Epithelial cell of esophagus (primary cell): Measurements from ENCODE around the gene PTCD3.

Source experiments
- DNase-seq: peaks from one replicate; pipeline ENCODE4 v3.0.0; 2010; ENCODE audit warnings: low read depth
- H3K4me3 ChIP-seq: 2 replicates; pipeline ENCODE4 v1.5.1; 2011; ENCODE audit warnings: mild to moderate bottlenecking, low read length, control low read depth
- CTCF ChIP-seq: IDR thresholded peaks from 2 replicates; pipeline ENCODE4 v1.5.1; 2011; ENCODE audit warnings: low read depth, mild to moderate bottlenecking, low read length, control low read depth, inconsistent platforms; ENCODE audit not compliant: insufficient read depth; ENCODE audit errors: missing control alignments

The PTCD3 gene

GRCh38 chr2:86160156-86160952, 54.3 kb downstream of the PTCD3 start:
- DNase-seq: no peak
- TF ChIP-seq CTCF: no peak
- no peak overlapping the region for H3K4me3 ChIP-seq

- no peak for DNase-seq
- no peak overlapping the region for H3K4me3 ChIP-seq
These were observed 64.4 kb downstream of the PTCD3 start for GRCh38 chr2:86170449-86170848.

GRCh38 chr2:86171295-86171694, 65.3 kb downstream of the PTCD3 start:
- no peak for TF ChIP-seq CTCF
- no peak for DNase-seq
- H3K4me3 ChIP-seq: no peak overlapping the region

More at GRCh38 chr2:86170449-86170848, 64.4 kb downstream of the PTCD3 start:
- TF ChIP-seq CTCF: no peak

- no peak for TF ChIP-seq CTCF
- no peak overlapping the region for H3K4me3 ChIP-seq
- DNase-seq: no peak
These were observed 66.6 kb downstream of the PTCD3 start for GRCh38 chr2:86172610-86173009.

- TF ChIP-seq CTCF: no peak
- no peak for DNase-seq
- H3K4me3 ChIP-seq: no peak overlapping the region
These were observed 68.4 kb downstream of the PTCD3 start for GRCh38 chr2:86174445-86174844.

- DNase-seq: no peak
- H3K4me3 ChIP-seq: no peak overlapping the region
- TF ChIP-seq CTCF: no peak
These were observed 69.8 kb downstream of the PTCD3 start for GRCh38 chr2:86175828-86176227.

- TF ChIP-seq CTCF: no peak
- no peak overlapping the region for H3K4me3 ChIP-seq
- DNase-seq: no peak
These were observed 70.6 kb downstream of the PTCD3 start for GRCh38 chr2:86176597-86176996.
